HG02623 (cell line): ENCODE measurements around the gene ARHGAP42.
"Not testable (repeated sequence)": the region's sequence is repeated elsewhere in the genome, so short reads cannot be mapped to it uniquely, and the experiment has no call there.

ENCODE experiments used
- ATAC-seq: cut with Tn5 transposase; IDR thresholded peaks from one replicate; pipeline ENCODE4 v1.9.1; 2021; ENCODE audit warnings: moderate library complexity; ENCODE audit not compliant: unreplicated experiment

The ARHGAP42 gene

GRCh38 chr11:100863080-100863581 is 176.0 kb downstream of the ARHGAP42 start:
- peak; percentile 65 for ATAC-seq

- ATAC-seq: no peak
These were observed 178.5 kb downstream of the ARHGAP42 start for GRCh38 chr11:100865443-100866065.

DNA sequence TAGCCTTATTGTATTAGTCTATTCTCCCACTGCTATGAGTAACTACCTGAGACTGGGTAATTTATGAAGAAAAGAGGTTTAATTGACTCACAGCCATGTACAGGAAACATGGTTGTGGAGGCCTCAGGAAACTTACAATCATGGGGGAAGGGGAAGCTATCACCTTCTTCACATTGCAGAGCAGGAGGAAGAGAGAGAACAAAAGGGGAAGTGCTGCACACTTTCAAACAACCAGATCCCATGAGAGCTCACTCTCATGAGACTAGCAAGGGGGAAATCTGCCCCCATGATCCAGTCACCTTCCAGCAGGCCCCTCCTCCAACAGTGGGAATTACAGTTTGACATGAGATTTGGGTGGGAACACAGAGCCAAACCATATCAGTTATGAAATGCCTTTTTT is 179.4 kb downstream of the ARHGAP42 start:
- peak; percentile 58 for ATAC-seq

DNA sequence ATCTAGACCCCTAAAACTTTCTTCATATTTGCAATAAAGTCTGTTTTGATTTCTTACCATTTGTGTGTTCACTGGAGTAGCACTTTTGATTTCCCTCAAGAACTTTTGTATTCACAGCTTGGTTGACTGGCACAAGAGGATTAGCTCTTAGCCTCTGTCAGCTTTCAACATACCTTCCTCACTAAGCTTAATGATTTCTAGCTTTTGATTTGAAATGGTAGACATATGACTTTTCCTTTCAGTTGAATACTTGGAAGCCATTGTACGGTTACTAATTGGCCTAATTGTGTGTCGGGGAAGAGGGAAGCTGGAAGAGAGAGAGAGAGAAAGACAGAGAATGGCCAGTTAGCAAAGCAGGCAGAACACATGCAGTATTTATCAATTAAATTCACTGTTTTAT is 180.5 kb downstream of the ARHGAP42 start:
- ATAC-seq: no peak

DNA sequence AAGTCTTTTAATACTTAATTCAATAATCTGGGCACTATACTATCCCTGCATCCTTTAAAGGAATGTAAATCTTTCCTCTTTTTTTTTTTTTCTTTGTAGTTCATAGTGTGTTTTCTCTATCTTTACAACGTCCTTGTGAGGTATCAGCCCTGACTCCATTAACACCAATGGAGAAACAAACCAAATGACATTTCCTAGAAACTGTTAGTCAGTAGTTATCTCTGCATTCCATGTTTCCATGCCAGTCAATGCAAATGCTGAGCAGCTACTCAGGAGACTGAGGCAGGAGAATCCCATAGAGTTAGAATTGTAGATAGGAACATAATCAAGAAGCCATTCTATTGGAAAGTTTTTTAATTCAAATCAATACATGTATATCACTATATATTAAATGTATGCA is 182.2 kb downstream of the ARHGAP42 start:
- ATAC-seq: no peak

DNA sequence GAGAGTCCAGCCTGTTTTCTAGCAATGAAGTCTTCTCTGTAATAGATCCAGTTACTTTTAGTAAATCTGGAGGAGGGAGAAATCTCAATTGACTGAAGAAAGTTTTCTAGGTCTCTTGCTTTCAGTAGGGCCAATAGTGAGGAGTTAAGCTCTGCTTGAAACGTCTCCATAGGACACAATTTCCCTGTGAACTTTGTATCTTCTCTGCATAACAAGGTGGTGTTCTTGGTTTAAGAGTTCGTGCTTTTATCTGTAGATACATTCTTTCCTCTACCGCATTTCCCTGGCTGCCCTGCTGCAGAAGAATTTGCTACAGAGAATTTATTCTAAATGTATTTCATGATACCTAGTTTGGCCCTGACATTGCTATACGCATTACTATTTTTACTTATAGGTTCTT is 183.1 kb downstream of the ARHGAP42 start:
- ATAC-seq: no peak

DNA sequence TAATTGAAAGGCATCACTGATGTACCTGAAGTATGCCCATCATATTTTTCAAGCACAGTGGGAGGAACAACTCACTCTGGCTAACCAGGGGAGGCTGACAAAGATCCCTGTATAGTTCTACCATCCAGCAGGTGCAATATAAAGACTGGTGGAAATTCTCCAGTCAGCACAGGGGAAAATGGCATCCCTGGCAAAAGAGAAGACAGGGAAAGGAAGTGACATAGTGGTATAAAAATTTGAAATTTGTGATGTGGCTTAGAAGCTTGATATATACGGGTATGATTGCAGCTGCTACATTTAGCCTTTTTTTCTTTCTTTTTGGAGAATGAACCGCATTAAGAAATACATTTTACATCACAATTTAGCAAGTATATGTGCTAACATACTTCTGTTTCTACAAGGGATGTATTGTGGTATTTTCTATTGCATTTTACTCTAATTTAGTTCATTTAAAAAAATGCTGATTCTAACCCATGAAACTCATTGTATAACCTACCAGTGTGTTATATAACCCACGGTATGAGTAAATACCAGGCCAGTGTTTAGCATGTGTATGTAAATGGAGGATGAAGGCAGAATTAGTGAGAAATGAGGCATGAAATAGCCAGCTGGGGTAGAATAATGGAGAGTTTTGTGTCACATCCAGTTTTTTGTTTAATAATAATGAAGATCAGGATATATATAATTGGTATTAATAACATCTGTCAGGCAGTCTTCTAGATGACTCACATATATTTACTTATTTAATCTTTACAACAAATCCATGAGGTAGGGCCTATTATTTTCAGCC is 186.1 kb downstream of the ARHGAP42 start:
- ATAC-seq: no peak

GRCh38 chr11:100874203-100874602 is 187.1 kb downstream of the ARHGAP42 start:
- ATAC-seq: no peak

GRCh38 chr11:100875521-100875869 is 188.4 kb downstream of the ARHGAP42 start:
- no peak for ATAC-seq

DNA sequence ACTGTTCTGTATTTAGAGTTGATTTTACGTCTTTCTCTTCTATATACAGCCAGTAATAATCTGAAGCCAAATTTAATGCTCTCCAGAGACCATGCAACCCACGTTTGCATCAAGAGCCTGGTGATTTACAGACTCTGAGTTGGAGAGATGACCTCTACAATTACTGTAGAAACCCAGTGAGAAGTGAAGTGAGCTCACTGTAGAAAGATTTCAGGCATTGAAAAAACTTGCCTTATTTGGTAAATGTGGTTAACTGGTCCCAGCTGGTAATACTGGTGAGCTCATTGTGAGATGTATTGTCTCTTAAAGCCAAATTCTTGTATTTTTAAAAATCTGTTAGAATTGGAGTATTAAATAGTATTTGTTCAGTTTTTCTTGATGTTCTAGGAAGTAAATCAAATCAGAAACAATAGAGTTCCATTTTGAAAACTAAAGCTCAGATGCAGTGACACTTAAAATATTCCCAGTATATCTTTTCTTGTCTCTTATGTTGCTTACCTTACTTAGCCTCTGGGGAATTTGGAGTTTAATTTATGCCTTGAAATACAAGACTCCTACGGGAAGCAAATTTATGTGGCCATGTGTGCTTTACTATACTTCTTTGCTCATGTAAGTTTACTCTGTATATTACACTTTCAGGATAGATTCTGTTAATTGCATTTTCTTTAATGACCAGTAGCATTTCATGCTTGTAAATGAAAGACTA is 189.9 kb downstream of the ARHGAP42 start:
- peak; percentile 73 for ATAC-seq

- no peak for ATAC-seq
These were observed 191.4 kb downstream of the ARHGAP42 start for GRCh38 chr11:100878474-100878873.

- no peak for ATAC-seq
These were observed 195.9 kb downstream of the ARHGAP42 start for GRCh38 chr11:100882957-100883356.

- ATAC-seq: no peak
These were observed 196.7 kb downstream of the ARHGAP42 start for GRCh38 chr11:100883830-100884229.

DNA sequence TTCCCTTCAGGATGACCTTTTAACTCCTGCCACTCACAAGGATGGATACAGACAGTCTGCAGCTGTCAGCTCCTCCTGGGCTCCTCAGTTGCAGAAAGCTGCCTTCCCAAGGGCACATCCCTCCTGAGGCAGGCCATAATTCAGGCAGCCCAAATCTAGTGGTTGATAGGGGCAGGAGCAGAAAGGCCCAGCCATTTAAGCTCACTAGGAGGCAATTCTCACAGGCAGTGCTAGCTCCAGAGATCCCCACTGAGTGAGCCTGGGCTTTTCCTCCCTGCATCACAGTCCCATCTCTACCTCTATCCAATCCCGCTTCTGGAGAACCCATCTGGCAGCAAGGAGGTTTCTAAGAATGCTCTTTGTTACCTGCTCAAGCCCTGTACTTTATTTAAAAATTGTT is 200.6 kb downstream of the ARHGAP42 start:
- no peak for ATAC-seq

DNA sequence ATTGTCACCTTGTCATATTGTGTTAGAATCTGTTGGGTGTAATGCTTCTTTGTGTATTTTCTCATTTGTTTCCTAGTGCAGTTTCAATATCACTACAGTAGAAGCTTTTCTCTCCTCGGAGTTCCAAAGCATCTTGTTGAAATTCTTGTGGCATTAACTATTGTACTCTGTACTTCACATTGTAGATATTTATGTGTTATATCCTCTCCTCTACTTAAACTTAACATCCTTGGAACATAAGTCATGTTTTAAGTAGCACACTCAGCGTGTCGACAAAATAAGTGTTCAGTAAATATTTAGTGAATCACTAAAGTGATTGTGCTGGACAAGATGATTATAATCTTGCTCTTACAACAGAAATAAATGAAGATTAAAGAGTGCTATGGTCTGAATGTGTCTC is 201.7 kb downstream of the ARHGAP42 start:
- no peak for ATAC-seq

- ATAC-seq: no peak
These were observed 202.7 kb downstream of the ARHGAP42 start for GRCh38 chr11:100889758-100890157.

DNA sequence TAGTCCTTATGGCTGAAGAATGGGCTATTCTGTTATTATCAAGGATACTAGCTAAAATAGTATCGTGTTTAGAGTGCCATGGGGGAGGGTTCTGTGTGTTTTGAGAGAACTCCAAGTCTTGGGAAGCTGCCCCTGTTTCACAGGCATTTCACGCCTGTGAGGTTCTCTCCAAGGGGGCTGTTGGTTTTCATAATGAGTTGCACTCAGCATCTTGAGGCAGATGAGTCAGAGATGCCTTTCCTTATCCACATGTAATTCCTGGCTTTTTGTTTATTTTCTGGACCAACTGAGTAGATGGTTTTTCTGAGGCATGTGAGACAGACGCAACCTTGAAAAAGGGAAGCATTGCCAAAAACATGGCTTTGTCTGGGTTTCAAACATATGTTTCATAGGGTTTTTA is 203.7 kb downstream of the ARHGAP42 start:
- ATAC-seq: no peak

DNA sequence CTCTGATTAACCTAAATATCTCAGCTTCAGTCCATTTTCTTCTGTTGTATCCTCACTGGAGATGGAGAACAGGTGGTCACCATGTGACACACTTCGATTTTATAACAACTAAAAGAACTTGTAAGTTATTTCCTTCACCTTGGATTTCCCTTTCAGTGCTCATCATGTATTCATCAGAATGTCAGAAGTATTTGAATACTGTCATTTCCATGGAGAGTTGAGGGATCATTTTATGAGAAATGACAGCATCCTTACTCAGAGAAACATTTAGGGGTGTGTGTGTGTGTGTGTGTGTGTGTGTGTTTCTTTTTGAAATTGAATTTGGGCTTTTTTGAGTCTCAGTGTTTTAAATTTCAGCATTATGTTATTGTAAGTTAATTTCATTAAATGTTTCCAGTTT is 205.8 kb downstream of the ARHGAP42 start:
- no peak for ATAC-seq

DNA sequence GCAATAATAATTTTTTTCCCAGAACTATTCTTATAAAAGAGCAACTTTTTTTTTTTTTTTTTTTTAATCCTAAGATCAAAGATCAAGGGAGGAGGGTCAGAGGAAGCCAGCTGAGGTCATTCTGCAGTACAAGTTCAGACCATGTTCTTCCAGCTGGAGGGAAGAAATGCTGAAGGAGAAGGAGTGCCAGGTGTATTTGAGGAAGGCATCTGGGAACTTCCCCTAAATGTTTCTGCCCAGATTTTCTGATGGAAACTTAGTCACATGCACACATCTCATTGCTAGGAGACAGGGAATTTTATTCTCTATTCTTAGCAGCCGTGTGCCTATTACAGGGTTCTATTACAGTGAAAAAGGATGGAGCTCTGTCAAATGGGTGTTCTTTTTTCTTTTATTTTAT is 208.4 kb downstream of the ARHGAP42 start:
- no peak for ATAC-seq

DNA sequence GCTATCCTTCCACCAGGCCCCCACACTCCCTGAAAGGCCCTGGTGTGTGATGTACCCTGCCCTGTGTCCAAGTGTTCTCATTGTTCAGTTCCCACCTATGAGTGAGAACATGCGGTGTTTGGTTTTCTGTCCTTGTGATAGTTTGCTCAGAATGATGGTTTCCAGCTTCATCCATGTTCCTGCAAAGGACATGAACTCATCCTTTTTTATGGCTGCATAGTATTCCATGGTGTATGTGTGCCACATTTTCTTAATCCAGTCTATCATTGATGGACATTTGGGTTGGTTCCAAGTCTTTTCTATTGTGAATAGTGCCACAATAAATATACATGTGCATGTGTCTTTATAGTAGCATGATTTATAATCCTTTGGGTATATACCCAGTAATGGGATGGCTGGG is 208.9 kb downstream of the ARHGAP42 start:
- ATAC-seq: not testable (repeated sequence)

- ATAC-seq: not testable (repeated sequence)
These were observed 214.4 kb downstream of the ARHGAP42 start for GRCh38 chr11:100901471-100901870.
